Endodermal cell (in vitro differentiated cells): ENCODE data around the gene TLCD3A. TPM values are rescaled to one million over a fixed set of nuclear protein-coding genes. Genes with fewer than 3 reads are reported as not detected.

Experiments used
- DNase-seq: peaks from one replicate; pipeline ENCODE4 v3.0.0-alpha.2; 2017
- H3K27ac ChIP-seq: 2 replicates; pipeline ENCODE4 v1.5.1; 2013; ENCODE audit warnings: mild to moderate bottlenecking, low read depth, low read length, moderate library complexity
- H3K27me3 ChIP-seq: 2 replicates; pipeline ENCODE4 v1.6.1; 2013; ENCODE audit warnings: mild to moderate bottlenecking, low read length, moderate library complexity; ENCODE audit not compliant: insufficient read depth, control insufficient read depth, poor library complexity, severe bottlenecking
- H3K36me3 ChIP-seq: 2 replicates; pipeline ENCODE4 v1.7.0; 2013; ENCODE audit warnings: mild to moderate bottlenecking, low read length, moderate library complexity; ENCODE audit not compliant: control insufficient read depth, insufficient read depth
- H3K4me1 ChIP-seq: one replicate; pipeline ENCODE4 v1.7.0; 2013; ENCODE audit warnings: low read length; ENCODE audit not compliant: control insufficient read depth, insufficient read depth
- H3K4me3 ChIP-seq: 2 replicates; pipeline ENCODE4 v1.5.1; 2013; ENCODE audit warnings: mild to moderate bottlenecking, low read length, moderate library complexity
- H3K9ac ChIP-seq: 2 replicates; pipeline ENCODE4 v1.6.1; 2013; ENCODE audit warnings: mild to moderate bottlenecking, low read length, moderate library complexity; ENCODE audit not compliant: poor library complexity, severe bottlenecking; ENCODE audit errors: extremely low read depth
- H3K9me3 ChIP-seq: 2 replicates; pipeline ENCODE4 v1.6.1; 2013; ENCODE audit warnings: mild to moderate bottlenecking, low read length, moderate library complexity; ENCODE audit not compliant: control insufficient read depth
- H3K27ac Mint-ChIP-seq: 2 replicates; pipeline ENCODE4 v1.8.0; 2020; ENCODE audit warnings: mixed read lengths
- H3K27me3 Mint-ChIP-seq: 2 replicates; pipeline ENCODE4 v1.8.0; 2021; ENCODE audit warnings: mild to moderate bottlenecking, mixed read lengths; ENCODE audit not compliant: insufficient read depth
- H3K36me3 Mint-ChIP-seq: 2 replicates; pipeline ENCODE4 v1.8.0; 2020; ENCODE audit warnings: low read depth, mixed read lengths
- H3K4me1 Mint-ChIP-seq: 2 replicates; pipeline ENCODE4 v1.8.0; 2020; ENCODE audit warnings: mixed read lengths
- H3K4me3 Mint-ChIP-seq: 2 replicates; pipeline ENCODE4 v1.8.0; 2020; ENCODE audit warnings: mild to moderate bottlenecking, moderate library complexity, mixed read lengths
- H3K9me3 Mint-ChIP-seq: 2 replicates; pipeline ENCODE4 v1.8.0; 2020; ENCODE audit warnings: mild to moderate bottlenecking, mixed read lengths
- WGBS, 2 experiments: methylation state at CpG; one replicate each; pipeline versions ENCODE4 v1.1.5 to v1.1.7; 2013; ENCODE audit warnings: missing lambda C conversion rate in 2 of 2, mixed read lengths in 1 of 2; ENCODE audit not compliant: insufficient coverage in 1 of 2, insufficient read length in 1 of 2; 5-methylcytosine and 5-hydroxymethylcytosine counted together
- total RNA-seq, 2 donors: library from RNA; stranded (reverse); fragmentation: NEBNext Ultra II Directional in 1 of 2; extraction: Animal tissue kit (Norgen Biotek cat#: 25700) in 1 of 2; gene quantifications; 2 replicates in 1 of 2; 3 replicates in 1 of 2; pipeline ENCODE4 v1.2.1, GENCODE V29; 2021
- TF ChIP-seq, protein P1 (sequence below): fragments of 200-600 bp; sonication (generic); conservative IDR thresholded peaks from 2 replicates; pipeline ENCODE4 v1.5.0; 2021; ENCODE audit warnings: antibody characterized with exemption, mild to moderate bottlenecking

Gene TLCD3A
- total RNA-seq, 2 donors from 2014 or later, result 16.6 to 28.8 TPM

DNA sequence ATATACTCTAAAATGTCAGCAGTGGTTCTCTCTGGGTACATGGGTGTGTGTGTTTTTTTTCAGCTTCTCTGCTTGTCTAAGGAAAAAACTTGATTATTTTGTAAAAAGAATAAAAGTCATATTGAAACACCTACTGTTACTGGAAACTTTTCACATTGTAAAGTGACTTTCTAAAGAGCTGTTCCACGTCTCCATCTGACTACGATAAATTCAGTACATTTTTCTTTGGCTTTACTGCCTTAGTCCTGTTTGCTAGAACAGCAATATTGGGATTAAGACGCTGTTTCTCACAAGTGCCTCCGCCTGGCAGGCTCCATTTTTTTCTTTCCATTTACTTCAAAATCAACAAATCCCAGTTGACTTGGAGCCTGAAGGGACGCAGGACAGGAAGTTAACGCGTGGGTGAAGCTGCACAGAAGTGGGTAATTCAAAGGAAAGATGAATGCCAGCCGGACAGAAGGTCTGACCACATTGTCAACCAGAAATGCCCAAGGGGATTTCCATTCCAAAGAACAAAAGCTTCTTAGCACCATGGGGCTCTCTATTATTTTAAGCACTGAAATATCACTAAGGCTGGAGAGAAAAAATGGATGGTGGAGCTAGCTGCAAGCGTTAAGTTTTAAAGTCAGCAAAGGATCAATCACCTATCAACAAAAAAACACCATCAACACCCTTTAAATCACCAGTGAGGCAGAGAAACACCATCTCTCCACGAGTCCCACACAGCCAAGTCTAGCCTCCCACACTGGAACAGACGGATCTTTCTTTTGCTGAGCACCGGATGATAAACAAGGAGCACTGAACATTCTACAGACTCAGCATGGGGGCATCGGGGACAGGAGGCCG, 41.3 kb downstream of the TLCD3A start:
- Histone ChIP-seq H3K4me3 (no peak overlapping the region), H3K27me3 (no peaks in the 10 kb centered on the region), H3K36me3 (peaks cover 96% of the 10 kb centered on the region), H3K27ac (peak overlapping the region; percentile 76), H3K9ac (no peak overlapping the region), H3K9me3 (no peaks in the 10 kb centered on the region), H3K4me1 (no peaks in the 10 kb centered on the region)
- Mint-ChIP-seq H3K9me3 (no peaks in the 10 kb centered on the region), H3K27me3 (no peaks in the 10 kb centered on the region), H3K4me3 (no peak overlapping the region), H3K4me1 (no peaks in the 10 kb centered on the region), H3K36me3 (peaks cover 88% of the 10 kb centered on the region), H3K27ac (peak overlapping the region; percentile 1)
- TF ChIP-seq, protein P1, sequence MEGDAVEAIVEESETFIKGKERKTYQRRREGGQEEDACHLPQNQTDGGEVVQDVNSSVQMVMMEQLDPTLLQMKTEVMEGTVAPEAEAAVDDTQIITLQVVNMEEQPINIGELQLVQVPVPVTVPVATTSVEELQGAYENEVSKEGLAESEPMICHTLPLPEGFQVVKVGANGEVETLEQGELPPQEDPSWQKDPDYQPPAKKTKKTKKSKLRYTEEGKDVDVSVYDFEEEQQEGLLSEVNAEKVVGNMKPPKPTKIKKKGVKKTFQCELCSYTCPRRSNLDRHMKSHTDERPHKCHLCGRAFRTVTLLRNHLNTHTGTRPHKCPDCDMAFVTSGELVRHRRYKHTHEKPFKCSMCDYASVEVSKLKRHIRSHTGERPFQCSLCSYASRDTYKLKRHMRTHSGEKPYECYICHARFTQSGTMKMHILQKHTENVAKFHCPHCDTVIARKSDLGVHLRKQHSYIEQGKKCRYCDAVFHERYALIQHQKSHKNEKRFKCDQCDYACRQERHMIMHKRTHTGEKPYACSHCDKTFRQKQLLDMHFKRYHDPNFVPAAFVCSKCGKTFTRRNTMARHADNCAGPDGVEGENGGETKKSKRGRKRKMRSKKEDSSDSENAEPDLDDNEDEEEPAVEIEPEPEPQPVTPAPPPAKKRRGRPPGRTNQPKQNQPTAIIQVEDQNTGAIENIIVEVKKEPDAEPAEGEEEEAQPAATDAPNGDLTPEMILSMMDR, result no peak
- 81 to 95% methylated on average over 9 to 14 of the region's 14 CpGs for WGBS, 2 experiments
- DNase-seq, result no peak

DNA sequence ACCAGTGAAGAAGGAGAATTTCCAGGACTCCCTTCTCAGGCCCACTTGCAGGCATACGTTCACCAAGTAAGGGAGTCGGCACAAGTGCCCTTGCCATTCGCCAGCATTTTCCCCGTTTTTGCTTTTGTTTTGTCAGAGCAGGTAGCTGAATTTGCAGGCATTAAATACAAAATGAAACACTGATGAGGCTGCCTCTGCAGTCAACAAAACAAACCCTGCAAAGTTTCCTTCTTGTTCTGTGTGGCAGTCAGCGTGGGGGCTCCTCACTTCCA, 41.9 kb downstream of the TLCD3A start:
- TF ChIP-seq, protein P1, result no peak
- DNase-seq, result no peak
- no peak overlapping the region for H3K27ac Mint-ChIP-seq
- Histone ChIP-seq H3K27ac (peak overlapping the region; percentile 76), H3K4me1 (no peaks in the 10 kb centered on the region), H3K27me3 (no peaks in the 10 kb centered on the region), H3K4me3 (no peak overlapping the region), H3K9me3 (no peaks in the 10 kb centered on the region), H3K36me3 (peaks cover 94% of the 10 kb centered on the region), H3K9ac (no peak overlapping the region)
- no peaks in the 10 kb centered on the region for H3K9me3 Mint-ChIP-seq
- no peak overlapping the region for H3K4me3 Mint-ChIP-seq
- no peaks in the 10 kb centered on the region for H3K27me3 Mint-ChIP-seq
- WGBS, 2 experiments, result 93 to 100% methylated on average over 3 to 5 of the region's 5 CpGs
- peaks cover 84% of the 10 kb centered on the region for H3K36me3 Mint-ChIP-seq
- no peaks in the 10 kb centered on the region for H3K4me1 Mint-ChIP-seq

DNA sequence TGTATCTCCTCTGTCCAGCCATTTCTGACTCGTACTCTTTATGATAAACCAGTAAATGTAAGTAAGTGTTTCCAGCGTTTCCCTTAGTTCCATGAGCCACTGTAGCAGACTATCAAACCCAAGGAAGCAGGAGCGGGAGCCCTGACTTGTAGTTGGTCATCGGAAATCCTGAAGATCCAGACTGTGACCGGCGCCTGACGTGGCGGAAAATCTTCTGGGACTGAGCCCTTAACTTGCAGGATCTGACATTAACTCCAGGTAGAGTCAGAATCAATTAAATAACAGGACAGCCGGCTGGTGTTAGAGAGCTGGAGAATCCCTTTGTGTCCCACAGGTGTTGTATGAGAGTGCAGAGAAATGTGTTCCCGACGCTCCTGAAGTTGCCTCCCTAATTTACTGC, 45.7 kb downstream of the TLCD3A start:
- Mint-ChIP-seq H3K27me3 (no peaks in the 10 kb centered on the region), H3K9me3 (no peaks in the 10 kb centered on the region), H3K36me3 (peaks cover 55% of the 10 kb centered on the region), H3K27ac (no peak overlapping the region), H3K4me3 (no peak overlapping the region), H3K4me1 (peaks cover 9% of the 10 kb centered on the region)
- Histone ChIP-seq H3K27ac (no peak overlapping the region), H3K27me3 (no peaks in the 10 kb centered on the region), H3K9me3 (no peaks in the 10 kb centered on the region), H3K36me3 (peaks cover 64% of the 10 kb centered on the region), H3K9ac (no peak overlapping the region), H3K4me3 (no peak overlapping the region), H3K4me1 (no peaks in the 10 kb centered on the region)
- TF ChIP-seq, protein P1, result no peak
- no peak for DNase-seq
- WGBS, 2 experiments, result 94 to 95% methylated on average over 11 of the region's 11 CpGs
